Activated CD8-positive, alpha-beta memory T cell treated with anti-CD3 and anti-CD28 coated beads, Interleukin-2, amount 50 U/mL, for 4 hours (primary cell): ENCODE data around the gene PPP1R13B.
A peak's percentile ranks its signal among the peaks of the same experiment; 100 is the strongest.
"Not testable (repeated sequence)": the region's sequence is repeated elsewhere in the genome, so short reads cannot be mapped to it uniquely, and the experiment has no call there.

ENCODE experiments used
- DNase-seq: peaks from one replicate; pipeline ENCODE4 v3.0.0-alpha.2; 2020

Gene PPP1R13B

GRCh38 chr14:103830511-103831270 lies 16.7 kb downstream of the PPP1R13B start:
- DNase-seq = no peak

DNA sequence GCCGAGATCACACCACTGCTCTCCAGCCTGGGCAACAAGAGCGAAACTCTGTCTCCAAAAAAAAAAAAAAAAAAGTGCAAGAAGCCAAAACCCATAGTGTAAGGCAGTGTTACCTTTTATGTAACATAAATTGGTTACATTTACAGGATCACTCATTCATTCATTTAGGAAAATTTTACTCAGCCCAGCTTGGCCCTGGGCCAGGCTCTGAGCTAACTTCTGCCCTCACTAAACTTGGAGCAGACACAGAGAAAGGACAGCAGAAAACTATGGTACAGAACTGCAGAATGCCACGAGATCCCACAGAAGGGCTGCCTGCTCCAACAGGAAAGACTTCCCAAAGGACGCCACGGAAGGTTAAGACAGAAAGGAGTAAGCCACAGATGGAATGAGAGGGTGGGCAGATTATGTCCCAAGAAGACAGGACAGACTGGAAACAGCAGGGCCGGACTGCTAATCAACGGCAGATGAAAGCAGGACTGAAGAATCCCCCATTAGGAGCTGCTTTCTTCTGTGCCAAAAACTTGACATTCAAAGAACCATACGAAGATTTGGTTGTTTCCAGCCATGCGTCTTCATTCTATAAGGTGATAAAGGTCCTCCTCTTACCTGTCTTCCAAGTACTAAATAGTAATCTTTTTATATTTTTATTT lies 18.9 kb downstream of the PPP1R13B start:
- DNase-seq = peak; percentile 22

DNA sequence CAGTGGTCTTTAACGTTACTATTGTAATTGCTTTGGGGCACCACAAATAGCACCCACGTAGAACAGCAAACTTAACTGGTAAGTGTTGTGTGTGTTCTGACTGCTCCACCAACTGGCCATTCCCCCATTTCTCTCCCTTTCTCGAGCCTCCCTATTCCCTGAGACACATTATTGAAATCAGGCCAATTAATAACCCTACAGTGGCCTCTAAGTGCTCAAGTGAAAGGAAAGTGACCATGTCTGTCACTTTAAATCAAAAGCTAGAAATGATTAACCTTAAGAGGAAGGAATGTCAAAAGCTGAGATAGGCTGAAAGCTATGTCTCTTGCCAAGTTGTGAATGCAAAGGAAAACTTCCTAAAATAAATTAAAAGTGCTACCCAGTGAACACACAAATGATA lies 22.3 kb downstream of the PPP1R13B start:
- DNase-seq = no peak

DNA sequence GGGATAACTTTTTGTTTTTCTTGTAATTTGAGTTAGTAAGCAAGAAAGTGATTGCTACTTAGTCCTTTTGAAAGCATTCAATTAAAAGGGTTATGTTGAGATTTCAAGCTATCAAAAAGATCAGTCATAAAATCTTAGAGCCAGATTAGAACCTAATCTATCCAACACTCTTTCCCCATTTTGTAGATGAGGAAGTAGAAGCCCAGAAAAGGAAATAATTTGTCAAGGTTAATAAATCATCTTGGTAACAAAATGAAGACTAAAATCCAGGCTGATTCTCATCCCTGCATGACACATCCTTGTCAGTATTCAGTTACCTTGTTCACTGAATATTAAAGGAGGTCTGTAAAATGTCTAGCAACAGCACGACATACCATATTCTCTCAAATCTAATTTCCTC lies 26.5 kb downstream of the PPP1R13B start:
- no peak for DNase-seq

DNA sequence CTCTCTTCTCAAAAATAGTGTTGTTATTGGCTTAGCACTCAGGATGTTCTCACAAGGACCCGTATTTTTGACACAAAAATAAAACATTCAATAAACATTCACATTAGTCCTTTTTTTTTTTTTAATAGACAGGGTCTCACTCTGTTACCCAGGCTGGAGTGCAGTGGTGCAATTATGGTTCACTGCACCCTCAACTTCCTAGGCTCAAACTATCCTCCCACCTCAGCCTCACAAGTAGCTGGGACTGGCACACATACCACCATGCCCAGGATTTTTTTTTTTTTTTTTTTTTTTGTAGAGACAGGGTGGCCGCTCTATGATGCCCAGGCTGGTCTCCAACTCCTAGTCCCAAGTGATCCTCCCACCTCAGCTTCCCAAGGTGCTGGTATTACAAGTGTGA lies 27.0 kb downstream of the PPP1R13B start:
- no peak for DNase-seq

- no peak for DNase-seq
Observed at GRCh38 chr14:103819503-103820307, 27.7 kb downstream of the PPP1R13B start.

DNA sequence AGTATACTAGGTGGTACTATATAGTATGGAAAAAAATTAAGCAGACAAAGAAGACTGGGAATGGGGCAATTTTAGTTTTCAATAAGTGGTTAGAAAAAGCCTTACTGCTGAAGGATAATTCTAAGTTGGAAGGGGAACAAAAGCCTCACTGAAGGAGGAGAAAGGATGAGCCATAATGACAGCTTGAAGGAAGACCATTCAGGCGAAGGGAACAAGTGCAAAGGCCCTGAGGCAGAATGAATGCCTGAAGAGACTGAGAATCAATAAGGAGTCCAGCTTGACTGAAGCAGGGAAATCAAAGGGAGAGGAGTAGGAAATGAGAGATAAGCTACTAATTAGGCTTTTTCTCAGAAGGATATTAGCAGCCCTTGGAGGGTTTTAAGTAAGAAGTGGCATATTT lies 28.5 kb downstream of the PPP1R13B start:
- DNase-seq = no peak

DNA sequence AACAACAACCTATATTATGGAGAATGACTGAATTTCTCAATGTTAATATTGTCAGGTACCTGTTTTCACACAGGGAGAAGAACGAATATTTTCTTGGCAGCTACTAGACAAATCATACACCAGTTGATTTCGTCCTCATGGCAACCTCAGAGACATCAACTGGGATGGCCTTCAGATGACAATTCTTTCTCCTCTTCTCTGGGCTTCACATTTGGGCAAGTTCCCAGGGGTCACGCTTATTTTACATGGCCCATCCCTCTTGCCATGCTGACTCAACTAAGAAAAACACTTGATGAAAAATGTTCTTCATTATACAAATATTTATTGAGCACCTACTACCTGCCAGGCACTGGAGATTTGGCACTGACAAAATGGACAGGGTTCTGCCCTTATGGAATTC lies 29.0 kb downstream of the PPP1R13B start:
- DNase-seq = no peak

DNA sequence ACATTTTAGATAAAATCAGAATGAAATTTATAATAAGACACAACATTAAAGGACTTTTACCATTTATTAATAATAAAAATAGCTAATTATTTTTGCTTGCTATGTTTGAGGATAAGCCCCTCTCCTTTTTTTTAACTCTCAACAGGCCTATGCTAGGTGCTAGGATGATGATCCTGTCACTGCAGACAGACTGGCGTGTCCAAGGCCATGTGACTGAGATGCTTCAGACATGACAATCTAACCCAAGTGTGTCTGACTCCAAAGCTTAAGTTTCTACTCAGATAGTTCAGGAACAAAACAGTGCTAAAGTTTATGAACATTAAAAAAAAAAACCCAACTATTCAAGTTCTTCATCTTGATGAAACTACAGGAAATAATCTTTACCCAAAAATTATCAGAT lies 29.8 kb downstream of the PPP1R13B start:
- no peak for DNase-seq

- DNase-seq = no peak
Observed at GRCh38 chr14:103816991-103817390, 30.4 kb downstream of the PPP1R13B start.

- no peak for DNase-seq
Observed at GRCh38 chr14:103815253-103815652, 32.1 kb downstream of the PPP1R13B start.

DNA sequence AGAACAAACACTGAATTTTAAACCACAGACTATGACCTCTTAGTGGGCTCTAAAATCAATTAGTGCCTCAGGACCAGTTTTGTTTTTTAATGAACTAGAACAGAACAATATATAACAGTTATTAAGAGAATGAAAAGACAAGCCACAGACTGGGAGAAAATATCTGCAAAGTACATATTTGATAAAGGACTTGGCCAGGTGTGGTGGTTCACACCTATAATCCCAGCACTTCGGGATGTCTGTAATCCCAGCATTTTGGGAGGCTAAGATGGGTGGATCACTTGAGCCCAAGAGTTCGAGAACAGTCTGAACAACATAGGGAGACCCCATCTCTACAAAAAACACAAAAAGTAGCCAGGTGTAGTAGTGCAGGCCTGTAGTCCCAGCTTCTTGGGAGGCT lies 36.2 kb downstream of the PPP1R13B start:
- no peak for DNase-seq

DNA sequence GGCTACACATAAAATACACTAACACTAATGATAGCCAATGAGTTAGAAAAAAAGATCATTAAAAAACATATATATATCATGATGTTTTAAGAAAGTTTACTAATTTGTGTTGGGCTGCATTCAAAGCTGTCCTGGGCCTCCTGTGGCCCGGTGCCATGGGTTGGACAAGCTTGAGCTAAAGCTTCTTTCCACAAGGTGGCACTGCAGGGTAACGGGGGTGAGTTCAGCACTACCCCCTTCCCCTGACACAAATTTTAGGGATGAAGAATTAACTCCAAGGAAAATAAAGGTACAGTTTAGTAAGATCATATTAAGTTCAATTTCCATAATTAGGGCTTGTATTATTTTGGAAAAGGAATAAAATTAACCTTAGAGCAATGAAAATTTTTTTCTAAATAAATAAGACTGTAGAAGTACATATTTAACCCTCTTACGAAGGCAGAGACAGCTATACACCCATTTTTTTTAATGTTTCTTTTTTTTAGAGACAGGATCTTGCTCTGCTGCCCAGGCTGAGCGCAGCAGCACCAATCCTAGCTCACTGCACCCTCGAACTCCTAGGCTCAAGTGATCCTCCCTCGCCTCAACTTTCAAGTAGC lies 38.9 kb downstream of the PPP1R13B start:
- peak; percentile 65 for DNase-seq

DNA sequence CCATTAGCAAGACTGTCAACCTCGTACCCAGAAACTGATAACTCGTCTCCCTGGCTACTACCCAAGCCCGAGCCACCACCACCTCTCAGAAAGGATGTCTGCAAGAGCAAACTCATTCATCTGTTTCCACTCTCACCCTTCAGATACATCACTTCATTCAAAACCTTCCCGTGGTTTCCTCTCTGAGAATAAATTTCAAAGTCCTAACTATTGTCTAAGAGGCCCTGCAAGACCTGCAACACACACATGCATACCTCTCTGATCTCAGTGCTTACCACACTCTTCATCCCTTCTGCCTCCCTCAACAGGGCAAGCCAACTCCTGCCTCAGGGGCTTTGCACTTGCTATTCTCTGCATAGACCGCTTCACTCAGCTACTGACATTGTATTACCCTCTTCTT lies 40.6 kb downstream of the PPP1R13B start:
- no peak for DNase-seq

DNA sequence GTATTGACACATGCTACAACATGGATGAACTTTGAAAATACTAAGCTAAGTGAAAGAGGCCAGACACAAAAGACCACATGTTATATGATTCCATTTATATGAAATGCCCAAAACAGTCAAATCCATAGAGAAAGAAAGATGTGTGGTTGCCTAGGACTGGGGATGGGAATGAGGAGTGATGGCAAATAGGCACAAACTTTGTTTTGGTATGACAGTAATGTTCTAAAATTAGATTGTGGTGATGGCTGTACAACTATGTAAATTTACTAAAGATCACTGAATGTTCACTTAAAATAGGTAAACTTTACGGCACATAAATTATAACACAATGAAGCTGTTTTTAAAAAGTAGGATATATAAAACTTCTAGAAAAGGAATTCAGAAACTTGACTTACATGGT lies 41.7 kb downstream of the PPP1R13B start:
- DNase-seq = no peak

DNA sequence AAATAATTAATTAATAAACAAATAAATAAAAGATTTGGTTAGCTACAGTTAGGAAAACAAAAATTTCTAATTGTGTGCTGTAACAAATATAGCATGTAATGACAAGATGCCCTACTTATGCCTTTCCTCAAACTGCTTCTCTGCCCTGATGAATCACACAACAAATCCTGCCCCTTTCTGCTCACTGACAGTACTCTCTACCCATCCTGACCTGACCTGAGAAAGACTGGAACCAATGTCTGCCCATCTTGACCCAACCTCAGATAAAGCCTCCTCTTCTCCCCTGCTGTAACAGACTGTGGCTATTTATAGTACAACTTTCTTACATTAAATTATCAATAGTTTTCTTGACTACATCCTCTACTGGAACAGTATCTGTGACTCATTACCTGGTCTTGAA lies 43.7 kb downstream of the PPP1R13B start:
- DNase-seq = no peak

DNA sequence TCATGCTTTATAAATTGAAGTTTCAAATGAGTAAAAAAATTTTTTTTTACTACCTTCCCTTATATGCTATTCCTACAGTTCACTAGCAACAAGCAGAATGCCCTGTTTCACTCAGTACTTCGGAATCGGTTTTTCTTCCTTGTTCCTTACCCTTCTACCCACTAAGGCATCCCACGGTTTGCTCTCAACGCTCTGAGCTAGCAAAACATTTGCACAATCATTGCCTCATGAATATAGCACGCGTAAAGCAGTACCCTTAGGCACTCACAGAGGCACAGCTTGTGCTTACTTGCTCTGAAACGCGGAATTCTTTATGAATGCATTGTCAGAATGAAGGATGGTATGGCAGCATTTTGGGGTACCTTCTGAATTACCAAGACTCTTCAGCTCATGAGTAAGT lies 45.0 kb downstream of the PPP1R13B start:
- no peak for DNase-seq

DNA sequence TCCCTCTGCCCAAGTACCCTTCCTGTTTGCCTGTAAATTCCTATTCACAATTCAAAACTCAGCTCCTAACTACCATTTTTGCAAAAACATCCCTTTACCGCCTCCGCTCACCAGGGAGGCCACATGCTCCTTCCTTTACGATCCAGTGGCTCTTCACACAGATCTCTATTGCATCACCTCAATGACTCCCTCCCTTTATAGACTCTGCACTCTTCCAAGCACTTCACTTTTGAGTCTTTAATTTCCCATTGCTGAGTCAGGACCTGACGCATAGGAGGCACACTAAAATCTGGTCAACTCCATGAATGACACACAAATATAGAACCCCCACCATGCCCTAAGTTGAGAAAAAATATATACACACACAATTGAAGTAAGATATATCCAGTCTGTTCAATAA lies 45.9 kb downstream of the PPP1R13B start:
- no peak for DNase-seq

DNA sequence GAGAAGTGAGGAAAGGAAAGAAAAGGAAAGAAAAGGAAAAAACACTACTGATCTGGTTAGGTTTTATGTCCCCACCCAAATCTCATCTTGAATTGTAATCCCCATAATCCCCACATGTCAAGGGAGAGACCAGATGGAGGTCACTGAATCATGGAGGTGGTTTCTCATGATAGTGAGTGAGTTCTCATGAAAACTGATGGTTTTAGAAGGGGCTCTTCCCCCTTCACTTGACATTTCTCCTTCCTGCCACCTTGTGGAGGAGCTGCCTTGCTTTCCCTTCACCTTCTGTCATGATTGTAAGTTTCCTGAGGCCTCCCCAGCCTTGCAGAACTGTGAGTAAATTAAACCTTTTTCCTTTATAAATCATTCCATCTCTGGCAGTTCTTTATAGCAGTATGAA lies 54.2 kb downstream of the PPP1R13B start:
- DNase-seq = not testable (repeated sequence)

DNA sequence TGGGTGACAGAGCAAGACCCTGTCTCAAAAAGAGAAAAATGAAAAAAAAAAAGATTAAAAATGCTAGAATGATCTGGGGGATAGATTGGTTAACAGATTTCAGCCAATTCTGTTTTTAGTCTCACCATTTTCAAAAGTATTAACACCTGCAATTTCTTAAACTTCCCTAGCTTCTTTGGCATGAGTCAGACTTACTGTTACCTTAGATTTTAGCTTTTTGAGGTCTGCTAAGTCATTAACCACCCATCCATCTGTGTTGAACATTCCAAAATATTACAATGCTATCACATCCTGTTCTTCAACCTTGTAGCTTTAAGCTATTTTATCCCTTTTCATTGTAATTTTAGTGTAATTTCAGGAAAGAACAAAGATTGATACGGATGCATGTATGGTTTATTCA lies 59.3 kb downstream of the PPP1R13B start:
- no peak for DNase-seq

GRCh38 chr14:103782376-103782775 lies 65.0 kb downstream of the PPP1R13B start:
- DNase-seq = no peak

GRCh38 chr14:103776319-103776718 lies 71.1 kb downstream of the PPP1R13B start:
- not testable (repeated sequence) for DNase-seq

DNA sequence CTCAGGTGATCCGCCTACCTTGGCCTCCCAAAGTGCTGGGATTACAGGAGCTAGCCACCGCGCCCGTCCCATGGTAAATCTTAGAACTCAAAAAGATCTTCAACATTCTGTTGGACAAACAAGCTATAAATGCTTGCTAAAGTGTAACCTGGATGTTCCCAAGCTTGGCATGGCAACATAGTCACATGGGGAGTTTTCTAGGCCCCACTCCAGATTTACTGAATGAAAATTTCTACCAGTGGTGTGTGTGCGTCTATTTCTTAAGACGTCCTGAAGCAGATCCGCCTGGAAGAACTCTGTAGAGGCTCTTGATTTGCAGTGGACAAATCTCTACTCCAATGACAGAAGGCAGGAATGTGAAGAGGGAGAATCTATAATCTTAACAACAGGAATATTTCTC lies 71.9 kb downstream of the PPP1R13B start:
- no peak for DNase-seq

DNA sequence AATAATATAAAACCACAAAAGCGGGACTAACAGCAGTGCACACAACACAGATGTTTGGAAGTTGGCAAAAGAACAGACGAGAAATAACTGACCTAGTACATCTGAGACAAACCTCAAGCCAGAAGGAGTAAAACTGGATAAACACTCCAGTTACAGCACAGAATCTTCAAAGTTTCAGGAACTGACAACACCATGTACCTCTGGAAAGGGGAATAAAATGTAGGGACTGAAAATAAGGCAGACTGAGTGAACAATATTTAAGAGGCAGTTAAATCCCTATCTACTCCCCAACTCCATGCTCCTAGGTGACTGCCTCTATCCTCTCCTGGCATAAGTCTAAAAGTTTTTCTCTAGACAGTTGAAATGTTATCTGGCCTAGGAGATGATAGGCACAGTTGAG lies 73.9 kb downstream of the PPP1R13B start:
- no peak for DNase-seq
